GM12801 (cell line): ENCODE results near the gene OTOG.

Experiments
- TF ChIP-seq, protein P1 (sequence below): IDR thresholded peaks from one replicate; pipeline ENCODE4 v1.5.1; 2011; ENCODE audit warnings: control low read depth; ENCODE audit not compliant: insufficient read length; ENCODE audit errors: extremely low read depth

Gene OTOG

DNA sequence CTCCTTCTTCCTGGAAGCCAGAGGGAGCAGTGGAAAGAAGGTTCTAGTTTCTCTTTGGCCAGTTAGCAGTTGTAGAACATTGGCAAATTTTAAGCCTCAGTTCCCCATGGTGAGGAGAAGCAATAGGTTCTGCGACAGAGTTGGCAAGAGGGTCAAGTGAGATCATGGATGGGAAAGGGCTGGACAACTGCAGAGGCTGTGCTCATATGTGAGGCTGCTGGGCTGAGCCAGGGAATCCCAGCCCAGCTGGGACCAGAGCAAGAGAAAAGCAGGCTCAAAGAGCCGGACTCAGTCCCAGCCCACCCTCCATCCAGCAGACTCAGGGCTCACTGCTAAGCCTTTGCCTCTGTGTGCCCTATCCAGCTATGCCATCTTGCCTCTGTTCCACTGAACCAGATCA lies 105.5 kb downstream of the OTOG start:
- TF ChIP-seq, protein P1, sequence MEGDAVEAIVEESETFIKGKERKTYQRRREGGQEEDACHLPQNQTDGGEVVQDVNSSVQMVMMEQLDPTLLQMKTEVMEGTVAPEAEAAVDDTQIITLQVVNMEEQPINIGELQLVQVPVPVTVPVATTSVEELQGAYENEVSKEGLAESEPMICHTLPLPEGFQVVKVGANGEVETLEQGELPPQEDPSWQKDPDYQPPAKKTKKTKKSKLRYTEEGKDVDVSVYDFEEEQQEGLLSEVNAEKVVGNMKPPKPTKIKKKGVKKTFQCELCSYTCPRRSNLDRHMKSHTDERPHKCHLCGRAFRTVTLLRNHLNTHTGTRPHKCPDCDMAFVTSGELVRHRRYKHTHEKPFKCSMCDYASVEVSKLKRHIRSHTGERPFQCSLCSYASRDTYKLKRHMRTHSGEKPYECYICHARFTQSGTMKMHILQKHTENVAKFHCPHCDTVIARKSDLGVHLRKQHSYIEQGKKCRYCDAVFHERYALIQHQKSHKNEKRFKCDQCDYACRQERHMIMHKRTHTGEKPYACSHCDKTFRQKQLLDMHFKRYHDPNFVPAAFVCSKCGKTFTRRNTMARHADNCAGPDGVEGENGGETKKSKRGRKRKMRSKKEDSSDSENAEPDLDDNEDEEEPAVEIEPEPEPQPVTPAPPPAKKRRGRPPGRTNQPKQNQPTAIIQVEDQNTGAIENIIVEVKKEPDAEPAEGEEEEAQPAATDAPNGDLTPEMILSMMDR = no peak

DNA sequence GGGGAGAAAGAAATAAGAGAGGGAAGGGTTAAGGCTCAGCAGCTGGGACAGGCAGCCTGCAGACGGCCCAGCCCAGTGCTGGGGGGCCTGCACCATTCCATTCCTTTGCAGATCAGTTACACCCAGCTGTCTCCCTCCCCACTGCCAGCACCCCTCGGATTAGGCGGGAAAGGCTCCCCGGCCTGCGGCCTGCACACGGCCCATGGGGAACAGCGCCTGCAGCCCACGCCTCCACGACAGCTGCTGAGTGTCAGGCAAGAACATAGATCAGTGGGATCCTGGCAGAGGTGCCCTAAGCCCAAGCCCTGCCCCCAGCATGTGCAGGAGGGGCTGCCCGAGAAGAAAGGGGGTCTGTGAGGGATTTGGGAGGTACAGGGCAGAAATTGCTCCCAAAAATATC lies 106.6 kb downstream of the OTOG start:
- TF ChIP-seq, protein P1 = no peak

DNA sequence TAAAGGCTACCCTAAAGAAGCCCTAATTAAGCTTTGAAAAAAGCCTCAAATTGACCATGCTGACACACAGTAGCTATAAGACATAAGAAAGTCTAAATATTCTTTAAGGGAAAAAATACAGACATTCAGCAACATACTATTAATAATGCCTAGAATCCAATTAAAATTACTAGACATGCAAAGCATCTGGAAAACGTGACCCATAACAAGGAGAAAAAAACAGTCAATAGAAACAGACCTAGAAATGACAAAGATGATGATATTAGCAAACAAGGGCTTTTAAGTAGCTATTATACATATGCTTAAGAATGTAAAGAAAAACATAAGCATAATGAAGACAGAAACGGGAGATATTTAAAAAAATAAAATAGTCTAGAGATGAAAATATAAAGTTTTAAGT lies 108.6 kb downstream of the OTOG start:
- TF ChIP-seq, protein P1 = no peak

DNA sequence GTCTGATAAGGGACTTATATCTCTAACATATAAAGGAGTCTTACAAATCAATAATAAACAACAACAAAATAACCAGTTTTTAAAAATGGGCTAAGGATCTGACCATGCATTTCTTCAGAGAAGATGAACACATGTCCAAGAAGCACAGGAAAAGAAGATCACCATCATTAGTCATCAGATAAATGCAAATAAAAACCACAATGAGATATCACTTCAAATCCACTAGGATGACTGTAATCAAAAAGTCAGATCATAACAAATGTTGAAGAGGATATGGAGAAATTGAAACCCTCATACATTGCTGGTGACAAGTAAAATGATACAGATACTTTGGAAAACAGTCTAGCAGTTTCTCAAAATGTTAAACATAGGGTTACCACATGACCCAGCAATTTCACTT lies 111.2 kb downstream of the OTOG start:
- TF ChIP-seq, protein P1 = no peak

DNA sequence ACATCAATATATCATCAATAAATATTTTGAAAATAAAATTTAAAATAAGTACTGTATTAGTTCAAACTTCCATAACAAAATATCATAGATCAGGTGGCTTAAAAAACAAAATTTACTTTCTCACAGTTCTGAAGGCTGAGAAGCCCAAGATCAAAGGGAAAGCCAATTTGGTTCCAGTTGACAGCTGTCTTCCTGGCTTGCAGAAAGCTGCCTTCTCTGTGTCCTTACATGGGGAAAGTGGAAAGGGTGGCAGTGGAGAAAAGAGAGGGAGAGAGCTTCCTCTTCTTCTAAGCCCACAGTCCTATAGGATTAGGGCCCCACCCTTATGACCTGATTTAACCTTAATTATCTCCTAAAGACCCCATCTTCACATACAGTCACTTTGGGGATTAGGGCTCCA lies 121.1 kb downstream of the OTOG start:
- TF ChIP-seq, protein P1 = no peak

DNA sequence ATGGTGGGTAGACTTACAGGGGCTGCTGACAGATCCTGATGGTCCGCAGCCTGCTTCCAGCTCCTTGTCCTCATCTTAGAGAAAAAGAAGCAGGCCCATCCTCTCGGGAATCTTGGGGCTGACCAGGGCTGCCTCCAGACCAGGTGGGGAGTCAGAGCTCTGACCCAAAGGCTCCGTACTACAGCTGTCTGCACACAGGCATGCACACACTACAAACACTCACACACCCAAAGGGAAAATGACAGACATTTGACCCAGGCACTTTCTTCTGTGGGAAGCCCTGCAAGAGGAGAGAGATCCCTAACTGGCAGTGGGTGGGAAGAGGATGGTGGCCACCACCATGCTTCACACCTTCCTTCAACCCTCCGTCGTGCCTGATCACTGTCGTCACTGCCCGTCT lies 125.4 kb downstream of the OTOG start:
- TF ChIP-seq, protein P1 = no peak

DNA sequence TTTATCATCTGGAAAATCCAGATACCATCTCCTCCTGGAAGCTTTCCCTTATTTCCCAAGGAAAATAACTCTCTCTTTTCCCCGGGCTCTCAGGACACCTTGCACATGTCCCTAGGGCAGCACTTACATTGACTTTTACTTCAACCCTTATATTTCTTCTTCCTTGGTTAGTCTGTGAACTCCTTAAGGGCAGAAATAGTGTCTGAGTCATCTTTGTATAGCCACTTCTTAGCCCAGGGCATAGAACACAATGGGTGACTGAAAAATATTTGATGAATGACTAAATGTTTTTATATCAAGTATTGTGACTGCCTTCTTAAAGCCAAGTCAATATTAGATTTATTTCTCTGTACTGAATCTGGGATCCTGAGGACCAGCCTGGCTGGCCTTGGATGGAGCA lies 126.9 kb downstream of the OTOG start:
- TF ChIP-seq, protein P1 = no peak

DNA sequence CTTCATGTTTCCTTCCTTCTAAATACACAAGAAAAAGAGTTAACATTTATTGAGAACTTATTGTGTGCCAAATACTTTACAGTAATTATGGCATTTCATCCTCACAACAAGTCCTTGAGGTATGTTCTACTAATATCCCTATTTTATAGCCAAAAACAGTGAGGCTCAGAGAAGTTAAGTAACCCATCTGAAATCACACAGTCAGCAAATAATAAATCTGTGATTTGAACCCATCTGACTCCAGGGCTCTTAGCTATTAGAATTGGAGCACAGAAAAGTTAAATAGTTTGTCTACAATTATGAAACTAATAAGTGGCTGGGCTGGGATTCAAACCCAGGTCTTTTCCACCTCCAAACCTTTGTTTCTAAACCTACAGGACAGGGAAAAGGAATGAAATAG lies 135.8 kb downstream of the OTOG start:
- TF ChIP-seq, protein P1 = no peak
